Retinal pigment epithelial cell (primary cell): ENCODE data around the gene NFATC2.

ENCODE experiments used
- DNase-seq: peaks from one replicate; pipeline ENCODE4 v3.0.0-alpha.2; 2010; ENCODE audit warnings: low read depth
- H3K4me3 ChIP-seq: 2 replicates; pipeline ENCODE4 v1.5.1; 2011; ENCODE audit warnings: mild to moderate bottlenecking, low read length, control low read depth, moderate library complexity
- CTCF ChIP-seq: conservative IDR thresholded peaks from 2 replicates; pipeline ENCODE4 v1.5.1; 2011; ENCODE audit warnings: low read depth, low read length, control low read depth, inconsistent platforms

The NFATC2 gene

GRCh38 chr20:51567622-51568021, 25.1 kb upstream of the NFATC2 start:
- H3K4me3 ChIP-seq: no peak overlapping the region
- DNase-seq: no peak
- no peak for TF ChIP-seq CTCF

GRCh38 chr20:51566594-51566993, 24.1 kb upstream of the NFATC2 start:
- no peak for TF ChIP-seq CTCF
- no peak overlapping the region for H3K4me3 ChIP-seq
- DNase-seq: no peak

GRCh38 chr20:51565298-51566144, 23.0 kb upstream of the NFATC2 start:
- no peak for DNase-seq
- no peak overlapping the region for H3K4me3 ChIP-seq
- TF ChIP-seq CTCF: no peak

GRCh38 chr20:51563486-51564332, 21.2 kb upstream of the NFATC2 start:
- TF ChIP-seq CTCF: peak; percentile 11
- no peak overlapping the region for H3K4me3 ChIP-seq
- DNase-seq: peak; percentile 63

GRCh38 chr20:51563174-51563485, 20.6 kb upstream of the NFATC2 start:
- no peak for TF ChIP-seq CTCF
- H3K4me3 ChIP-seq: peak overlapping the region; percentile 59
- no peak for DNase-seq

- peak; percentile 20 for TF ChIP-seq CTCF
- peak overlapping the region; percentile 59 for H3K4me3 ChIP-seq
- peak; percentile 88 for DNase-seq
These were observed 20.0 kb upstream of the NFATC2 start for GRCh38 chr20:51562332-51563173.
